ENCODE measurements around the gene COL6A3. TPM values are rescaled to one million over a fixed set of nuclear protein-coding genes. Genes with fewer than 3 reads are reported as not detected.

COL6A3 gene
- polyA plus RNA-seq, 1 of the 3 experiments (the other 2 are of a cell fraction), result 18.5 TPM

- WGBS (ENCODE audit: low lambda C conversion rate), result 86% methylated on average over 9 of the region's 13 CpGs
- Histone ChIP-seq H3K9me3 (no peaks in the 10 kb centered on the region), H3K27ac (ENCODE audit: low read depth in 2 of 2, low read length in 1 of 2) (peak overlapping the region; percentile 96 to 99), H3K27me3 (ENCODE audit: insufficient read depth) (no peaks in the 10 kb centered on the region), H3K36me3 (replicated peaks in 1 of 2; ENCODE audit: control insufficient read depth in 1 of 2, insufficient read depth in 2 of 2, low read length in 1 of 2) (no peaks in the 10 kb centered on the region), H3K9me2 (no peaks in the 10 kb centered on the region), H3K4me3 (ENCODE audit: low read depth in 2 of 2, low read length in 1 of 2) (no peak overlapping the region), H3K79me2 (ENCODE audit: insufficient read depth) (no peaks in the 10 kb centered on the region), H3K4me1 (ENCODE audit: control insufficient read depth in 1 of 2, insufficient read depth in 2 of 2, low read depth in 1 of 2, low read length in 1 of 2) (peaks cover 34 to 45% of the 10 kb centered on the region in 2 experiments), H3K9ac (peak overlapping the region; percentile 77), H3K4me2 (peak overlapping the region; percentile 54), H4K20me1 (ENCODE audit: insufficient read depth) (no peaks in the 10 kb centered on the region), H2AFZ (ENCODE audit: low read depth) (no peak overlapping the region), H3F3A (replicated peaks; ENCODE audit: insufficient read depth) (peaks cover 49% of the 10 kb centered on the region)
- CTCF ChIA-PET, result interaction anchor here (1.8 to 2.6 kb wide), 6 partner anchors 13 to 269 kb away, joined by 4 to 13 read pairs (median 10); no protein-coding TSS in a partner anchor
- no peak for DNase-seq
- TF ChIP-seq REST (IDR thresholded peaks at IDR 0.05; ENCODE audit: low read depth, low read length), result no peak
- TF ChIP-seq FOXJ3 (CRISPR knock-in tag; IDR thresholded peaks at IDR 0.05), result no peak
- POLR2A ChIA-PET, result interaction anchor here (1.4 kb wide), 1 partner anchor 41 kb away, joined by 4 read pairs; no protein-coding TSS in a partner anchor
Observed at GRCh38 chr2:237433920-237434676, 20.1 kb upstream of the COL6A3 start.

- no peaks in the 10 kb centered on the region for H3K36me3 ChIP-seq (replicated peaks in 1 of 2; ENCODE audit: control insufficient read depth in 1 of 2, insufficient read depth in 2 of 2, low read length in 1 of 2)
- no peaks in the 10 kb centered on the region for H3K79me2 ChIP-seq (ENCODE audit: insufficient read depth)
- H3K4me3 ChIP-seq (ENCODE audit: low read depth in 2 of 2, low read length in 1 of 2), result no peak overlapping the region
- 7% methylated on average over 7 of the region's 17 CpGs for WGBS (ENCODE audit: low lambda C conversion rate)
- H3K9ac ChIP-seq, result peak overlapping the region; percentile 77
- DNase-seq, result peak; percentile 82
- peak overlapping the region; percentile 96 to 99 for H3K27ac ChIP-seq (ENCODE audit: low read depth in 2 of 2, low read length in 1 of 2)
- peaks cover 34 to 41% of the 10 kb centered on the region in 2 experiments for H3K4me1 ChIP-seq (ENCODE audit: control insufficient read depth in 1 of 2, insufficient read depth in 2 of 2, low read depth in 1 of 2, low read length in 1 of 2)
- H2AFZ ChIP-seq (ENCODE audit: low read depth), result no peak overlapping the region
- H3K9me3 ChIP-seq, result no peaks in the 10 kb centered on the region
- H3K27me3 ChIP-seq (ENCODE audit: insufficient read depth), result no peaks in the 10 kb centered on the region
- H3K9me2 ChIP-seq, result no peaks in the 10 kb centered on the region
- peak overlapping the region; percentile 54; the same call in 1 of the 2 replicates for H3K4me2 ChIP-seq
- H4K20me1 ChIP-seq (ENCODE audit: insufficient read depth), result no peaks in the 10 kb centered on the region
- peaks cover 43% of the 10 kb centered on the region for H3F3A ChIP-seq (replicated peaks; ENCODE audit: insufficient read depth)
- POLR2A ChIA-PET, result interaction anchor here (1.2 kb wide), 1 partner anchor 19 kb away, joined by 3 read pairs; no protein-coding TSS in a partner anchor
- CTCF ChIA-PET, result interaction anchor here (0.9 to 2.9 kb wide), 8 partner anchors 9 to 139 kb away, joined by 3 to 25 read pairs (median 8); no protein-coding TSS in a partner anchor
- TF ChIP-seq MAX (IDR thresholded peaks at IDR 0.05; ENCODE audit: low read depth) (peak; percentile 71), EP300 (IDR thresholded peaks at IDR 0.05; ENCODE audit: borderline replicate concordance in 1 of 2, low read depth in 1 of 2, low read length in 1 of 2) (peak; percentile 64 to 89; a peak in 2 of 4 replicates), SIN3A (IDR thresholded peaks at IDR 0.05; ENCODE audit: borderline replicate concordance, low read depth, low read length) (no peak), PBX3 (IDR thresholded peaks at IDR 0.05) (peak; percentile 59), RCOR1 (IDR thresholded peaks at IDR 0.05; ENCODE audit: low read length) (no peak), FOXJ3 (CRISPR knock-in tag; IDR thresholded peaks at IDR 0.05) (no peak), CHD2 (IDR thresholded peaks at IDR 0.05; ENCODE audit: low read length, partially characterized antibody) (peak; percentile 13), TCF12 (IDR thresholded peaks at IDR 0.05) (peak; percentile 87), NRF1 (IDR thresholded peaks at IDR 0.05; ENCODE audit: low read depth, low read length) (no peak), GATA2 (CRISPR knock-in tag; IDR thresholded peaks at IDR 0.05) (peak; percentile 47), USF1 (IDR thresholded peaks at IDR 0.05; ENCODE audit: borderline replicate concordance, low read depth) (peak; percentile 33; the same call in 1 of the 2 replicates), RFX5 (IDR thresholded peaks at IDR 0.05; ENCODE audit: low read length) (0 out of 2 replicates have a peak, but pooled peaks have one; percentile 20), ZBTB33 (IDR thresholded peaks at IDR 0.05; ENCODE audit: borderline replicate concordance, low read depth) (no peak)
Observed at GRCh38 chr2:237432484-237433092, 18.6 kb upstream of the COL6A3 start.

Measured in SK-N-SH (cell line).